Measurements from ENCODE around the gene PPP2R3A.
"Not testable (repeated sequence)": the region's sequence is repeated elsewhere in the genome, so short reads cannot be mapped to it uniquely, and the experiment has no call there.

Gene PPP2R3A

DNA sequence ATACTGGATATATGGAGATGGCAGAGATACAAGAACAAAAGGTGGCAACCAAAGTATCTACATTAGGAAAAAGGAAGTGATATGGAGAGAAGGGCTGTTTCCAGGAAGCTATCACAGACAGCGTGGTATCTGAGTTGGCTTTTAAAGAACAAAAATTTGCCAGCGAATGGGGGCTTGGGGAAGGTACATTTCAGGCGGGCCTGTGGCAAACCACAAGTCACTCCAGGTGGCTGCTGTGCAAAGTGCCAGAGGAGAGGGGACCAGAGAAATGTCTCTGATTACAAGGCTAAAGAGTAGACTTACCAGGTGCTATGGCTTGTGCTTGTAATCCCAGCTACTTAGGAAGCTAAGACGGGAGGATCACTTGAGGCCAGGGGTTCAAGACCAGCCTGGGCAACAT is 139.5 kb downstream of the PPP2R3A start:
- DNase-seq, result no peak

DNA sequence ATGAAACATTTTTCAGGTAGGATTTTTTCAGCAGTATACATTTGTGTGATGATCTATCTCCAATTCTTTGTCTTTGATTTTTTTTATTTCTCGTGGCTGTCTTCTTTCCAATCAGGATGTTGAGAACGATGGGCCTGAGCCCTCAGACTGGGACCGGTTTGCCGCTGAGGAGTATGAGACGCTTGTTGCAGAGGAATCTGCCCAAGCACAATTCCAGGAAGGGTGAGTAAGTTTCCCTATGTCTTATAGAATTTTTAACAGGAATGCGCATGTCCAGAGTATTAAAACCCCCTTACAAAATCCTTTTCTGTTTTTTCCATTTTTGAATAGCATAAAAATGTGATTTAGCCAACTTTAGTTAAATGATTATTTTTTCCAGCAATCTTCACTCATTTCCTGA is 140.6 kb downstream of the PPP2R3A start:
- no peak for DNase-seq

DNA sequence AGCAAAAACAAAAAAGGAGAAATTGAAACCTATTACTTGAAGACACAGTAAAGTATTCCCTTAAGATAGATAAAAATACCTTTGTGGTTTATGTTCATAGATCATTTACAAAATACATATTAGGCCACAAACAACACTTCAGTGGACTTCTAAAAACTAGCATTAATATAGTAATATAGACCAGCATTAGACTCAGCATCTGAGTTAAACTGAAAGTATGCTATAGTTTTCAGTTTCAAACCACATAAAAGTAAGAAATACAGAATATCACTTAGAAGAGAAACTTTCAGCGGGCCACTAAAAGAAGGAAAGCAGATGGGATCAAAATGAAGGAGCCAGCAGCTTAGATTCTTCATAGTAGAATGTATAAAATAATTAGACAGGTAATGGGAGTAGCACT is 144.0 kb downstream of the PPP2R3A start:
- DNase-seq, result no peak

DNA sequence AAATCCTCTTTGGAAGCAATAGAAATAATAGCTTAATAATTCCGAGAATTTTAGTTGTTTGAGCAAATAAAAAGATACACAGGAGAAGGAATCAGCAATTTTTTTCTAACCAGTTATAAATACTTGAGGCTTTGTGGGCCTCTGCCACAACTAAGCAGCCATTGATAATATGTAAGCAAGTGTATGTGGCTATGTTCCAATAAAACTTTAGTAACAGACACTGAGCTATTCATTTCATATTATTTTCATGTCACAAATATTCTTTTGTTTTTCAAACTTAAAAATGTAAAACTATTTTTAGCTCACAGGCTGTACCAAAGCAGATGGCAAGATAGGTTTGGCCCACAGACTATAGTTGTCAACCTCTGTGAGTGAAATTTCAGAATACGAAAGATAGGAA is 145.0 kb downstream of the PPP2R3A start:
- no peak for DNase-seq

DNA sequence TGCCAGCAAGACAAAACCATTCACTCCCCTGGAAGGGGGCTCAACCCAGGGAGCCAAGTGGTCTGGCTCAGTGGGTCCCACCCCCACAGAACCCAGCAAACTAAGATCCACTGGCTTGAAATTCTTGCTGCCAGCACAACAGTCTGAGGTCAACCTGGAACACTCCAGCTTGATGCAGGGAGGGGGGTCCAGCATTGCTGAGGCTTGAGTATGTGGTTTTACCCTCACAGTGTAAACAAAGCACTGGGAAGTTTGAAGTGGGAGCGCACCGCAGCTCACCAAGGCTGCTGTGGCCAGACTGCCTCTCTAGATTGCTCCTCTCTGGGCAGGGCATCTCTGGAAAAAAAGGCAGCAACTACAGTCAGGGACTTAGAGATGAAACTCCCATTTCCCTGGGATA is 148.9 kb downstream of the PPP2R3A start:
- DNase-seq, result no peak

DNA sequence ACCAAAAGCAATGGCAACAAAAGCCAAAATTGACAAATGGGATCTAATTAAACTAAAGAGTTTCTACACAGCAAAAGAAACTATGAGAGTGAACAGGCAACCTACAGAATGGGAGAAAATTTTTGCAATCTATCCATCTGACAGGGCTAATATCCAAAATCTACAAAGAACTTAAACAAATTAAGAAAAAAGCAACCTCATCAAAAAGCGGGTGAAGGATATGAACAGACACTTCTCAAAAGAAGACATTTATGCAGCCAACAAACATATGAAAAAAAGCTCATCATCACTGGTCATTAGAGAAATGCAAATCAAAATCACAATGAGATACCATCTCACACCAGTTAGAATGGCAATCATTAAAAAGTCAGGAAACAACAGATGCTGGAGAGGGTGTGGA is 153.8 kb downstream of the PPP2R3A start:
- not testable (repeated sequence) for DNase-seq

GRCh38 chr3:136119783-136120182 is 154.3 kb downstream of the PPP2R3A start:
- not testable (repeated sequence) for DNase-seq

- no peak for DNase-seq
Observed at GRCh38 chr3:136120373-136121348, 155.1 kb downstream of the PPP2R3A start.

DNA sequence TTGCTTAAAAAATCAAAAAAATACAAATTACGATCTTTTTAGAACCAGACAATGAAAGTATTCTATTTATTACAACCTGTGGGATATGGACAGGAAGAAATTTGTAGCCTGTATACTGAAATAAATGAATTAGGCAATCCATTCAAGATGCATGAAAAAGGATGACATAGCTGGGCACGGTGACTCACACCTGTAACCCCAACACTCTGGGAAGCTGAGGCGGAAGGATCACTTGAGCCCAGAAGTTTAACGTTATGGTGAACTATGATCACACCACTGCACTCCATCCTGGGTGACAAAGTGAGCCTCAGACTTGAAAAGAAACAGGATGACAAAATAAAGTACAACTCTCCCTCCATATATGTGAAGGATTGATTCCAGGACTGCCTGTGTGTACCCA is 156.5 kb downstream of the PPP2R3A start:
- no peak for DNase-seq

GRCh38 chr3:136131647-136132046 is 166.1 kb downstream of the PPP2R3A start:
- DNase-seq, result not testable (repeated sequence)

DNA sequence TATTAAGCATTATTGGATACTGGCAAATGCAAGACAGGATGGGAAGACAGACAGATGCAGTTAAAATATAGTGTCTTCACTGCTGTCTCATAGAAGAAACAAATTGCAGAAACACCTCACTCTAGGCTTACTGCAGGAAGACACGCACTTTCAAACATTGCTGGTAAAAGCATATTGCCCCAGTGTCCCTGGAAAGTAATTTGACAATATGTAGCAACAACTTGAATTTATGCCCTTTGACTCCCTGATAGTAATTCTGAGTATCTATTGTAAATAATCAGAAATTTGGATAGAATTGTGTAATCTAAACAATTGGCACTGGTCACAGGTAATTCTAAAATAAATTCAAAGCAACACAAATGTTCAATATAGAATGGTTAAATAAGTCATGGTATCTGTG is 168.6 kb downstream of the PPP2R3A start:
- no peak for DNase-seq

- DNase-seq, result no peak
Observed at GRCh38 chr3:136135039-136135802, 169.7 kb downstream of the PPP2R3A start.

GRCh38 chr3:136136454-136136853 is 170.9 kb downstream of the PPP2R3A start:
- DNase-seq, result no peak

GRCh38 chr3:136141291-136141785 is 175.8 kb downstream of the PPP2R3A start:
- DNase-seq, result no peak

DNA sequence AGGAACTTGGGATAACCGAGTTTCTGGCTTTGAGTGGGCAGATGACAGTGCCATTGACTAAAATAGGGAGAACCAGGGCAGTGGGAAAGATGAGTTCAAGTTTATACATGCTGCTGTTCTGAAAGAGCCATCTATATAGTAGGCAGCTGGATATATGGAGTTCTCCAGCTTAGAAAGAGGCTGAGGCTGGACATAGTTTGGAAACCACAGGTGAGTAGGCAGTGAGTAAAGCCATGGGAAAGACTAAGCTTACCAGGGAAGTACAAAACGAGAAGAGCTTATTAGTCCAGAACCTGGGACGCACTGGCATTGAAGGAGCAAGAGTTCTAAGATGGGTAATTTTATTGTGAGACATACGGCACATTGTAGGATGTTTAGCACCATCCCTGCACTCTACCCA is 176.4 kb downstream of the PPP2R3A start:
- no peak for DNase-seq

GRCh38 chr3:136142592-136142991 is 177.1 kb downstream of the PPP2R3A start:
- DNase-seq, result no peak

DNA sequence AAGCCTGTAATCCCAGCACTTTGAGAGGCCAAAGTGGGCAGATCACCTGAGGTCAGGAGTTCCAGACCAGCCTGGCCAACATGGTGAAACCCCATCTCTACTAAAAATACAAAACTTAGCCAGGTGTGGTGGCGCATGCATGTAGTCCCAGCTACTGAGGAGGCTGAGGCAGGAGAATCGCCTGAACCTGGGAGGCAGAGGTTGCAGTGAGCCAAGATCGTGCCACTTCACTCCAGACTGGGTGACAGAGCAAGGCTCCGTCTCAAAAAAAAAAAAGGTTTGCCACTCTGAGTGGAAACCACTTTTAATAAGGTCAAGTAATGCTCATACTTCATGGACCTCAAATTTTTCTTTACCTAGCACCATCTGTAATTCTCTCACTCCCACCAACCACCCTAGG is 178.9 kb downstream of the PPP2R3A start:
- DNase-seq, result not testable (repeated sequence)

- DNase-seq, result no peak
Observed at GRCh38 chr3:136146981-136147729, 181.6 kb downstream of the PPP2R3A start.

- DNase-seq, result no peak
Observed at GRCh38 chr3:136149667-136150066, 184.1 kb downstream of the PPP2R3A start.

- no peak for DNase-seq
Observed at GRCh38 chr3:136151219-136151618, 185.7 kb downstream of the PPP2R3A start.

- DNase-seq, result no peak
Observed at GRCh38 chr3:136152176-136152843, 186.8 kb downstream of the PPP2R3A start.

DNA sequence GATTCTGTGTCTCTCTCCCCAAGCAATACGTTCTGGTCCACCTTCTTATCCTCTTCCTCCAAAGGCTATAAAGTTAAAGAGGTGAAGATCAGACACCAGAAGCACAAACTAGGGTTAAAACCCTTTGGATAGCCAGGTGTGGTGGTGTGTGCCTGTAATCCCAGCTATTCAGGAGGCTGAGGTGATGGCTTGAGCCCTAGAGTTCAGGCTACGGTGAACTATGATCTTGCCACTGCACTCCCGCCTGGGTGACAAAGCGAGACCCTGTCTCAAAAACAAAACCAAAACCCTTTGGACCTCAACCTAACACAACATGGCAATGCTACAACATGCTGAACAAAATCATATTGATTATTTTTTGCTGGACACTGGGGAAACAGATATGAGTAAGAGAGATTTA is 187.4 kb downstream of the PPP2R3A start:
- DNase-seq, result no peak
